Body of pancreas (tissue), 4 donors: Measurements from ENCODE around the gene ALLC.

Experiments
- CTCF ChIP-seq, 7 experiments: fragments of 450-650 bp in 4 of 7; fragments of 200-600 bp in 3 of 7; sonication (generic) in 3 of 7; IDR thresholded peaks; one replicate each; pipeline ENCODE4 v1.5.1; 2016 to 2019; ENCODE audit warnings: antibody characterized with exemption in 7 of 7
- POLR2A ChIP-seq, 3 donors: fragments of 450-650 bp; IDR thresholded peaks; one replicate each; pipeline ENCODE4 v1.6.1; 2016; ENCODE audit warnings: antibody characterized with exemption in 3 of 3, mild to moderate bottlenecking in 2 of 3

- no peak for TF ChIP-seq CTCF (IDR thresholded peaks at IDR 0.05)
- TF ChIP-seq POLR2A (IDR thresholded peaks at IDR 0.05), result no peak
Measured at GRCh38 chr2:3725458-3726250, 67.7 kb downstream of the ALLC start.
